T47D (cell line): ENCODE measurements around the gene DNAL1.
A peak's percentile ranks its signal among the peaks of the same experiment; 100 is the strongest.

Experiments
- DNase-seq, 2 experiments: peaks; one replicate each; pipeline versions ENCODE4 v3.0.0 to v3.0.0-alpha.2; 2011 to 2012; ENCODE audit warnings: low read depth in 1 of 2, low spot score in 1 of 2
- JUND ChIP-seq: IDR thresholded peaks from 2 replicates; pipeline ENCODE4 v1.6.1; 2012; ENCODE audit warnings: low read depth
- in situ Hi-C: cut with HindIII; loops from 2 replicates; pipeline ENCODE4 v1.10.0; 2016; ENCODE audit warnings: low sequenced_read_pairs, low pct_unique_long_range_greater_than_20kb

DNAL1 gene

DNA sequence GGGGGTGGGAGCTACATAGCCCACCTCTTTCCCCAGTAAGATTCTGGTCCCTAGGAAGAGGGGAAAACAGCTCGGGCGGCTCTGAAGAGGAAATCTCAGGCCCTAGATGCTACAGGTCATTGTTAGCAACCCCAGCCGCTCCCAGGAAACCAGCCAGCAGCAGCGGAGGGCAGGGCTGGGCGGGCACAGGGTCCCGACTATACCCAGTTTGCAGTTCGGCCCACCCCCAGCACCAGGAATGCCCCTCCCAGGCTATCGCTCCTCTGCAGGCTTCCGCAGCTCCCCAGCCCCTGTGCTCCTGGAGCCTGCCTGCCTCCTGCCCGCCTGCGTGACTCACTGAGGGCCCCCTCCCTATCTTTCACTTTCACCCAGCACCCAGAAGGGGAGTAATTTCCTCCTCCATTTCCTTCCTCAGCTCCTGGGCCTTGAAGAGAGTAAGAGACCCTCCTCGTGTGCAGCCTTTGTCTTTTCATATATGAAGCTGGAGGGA lies 96.6 kb downstream of the DNAL1 start:
- no peak for DNase-seq
- in situ Hi-C loops: no loop called here
- no peak for TF ChIP-seq JUND

DNA sequence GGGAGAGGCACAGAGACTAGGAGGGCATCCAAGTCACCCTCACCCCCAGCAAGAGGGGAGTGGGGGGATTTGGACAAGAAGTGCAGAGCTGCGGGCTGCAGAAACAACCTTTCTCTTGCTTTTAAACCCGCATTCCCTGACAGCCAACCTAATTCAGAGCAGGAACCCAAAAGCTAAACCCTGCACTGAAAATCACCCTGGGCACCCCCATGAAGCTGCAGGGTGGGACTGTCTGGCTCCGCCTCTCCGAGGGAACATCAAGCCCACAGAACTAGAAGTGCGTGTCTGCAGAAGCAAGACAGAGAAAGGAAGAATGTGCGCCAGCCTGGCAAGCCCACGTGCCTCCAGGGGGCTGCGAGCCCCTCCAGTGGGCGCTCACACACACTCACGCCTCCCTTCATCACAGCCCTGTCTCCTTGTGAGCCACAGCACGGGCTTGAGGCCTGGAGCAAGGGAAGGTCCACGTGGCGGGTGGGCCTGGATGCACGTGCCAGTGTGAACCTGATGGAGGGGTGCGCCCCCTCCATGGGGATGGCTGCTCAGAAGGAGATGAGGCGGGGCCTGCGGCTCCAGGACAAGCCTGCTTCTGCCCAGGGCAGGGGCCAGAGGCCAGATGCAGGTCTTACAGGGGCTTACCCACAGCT lies 97.2 kb downstream of the DNAL1 start:
- in situ Hi-C loops: no loop called here
- no peak for TF ChIP-seq JUND
- DNase-seq: no peak

DNA sequence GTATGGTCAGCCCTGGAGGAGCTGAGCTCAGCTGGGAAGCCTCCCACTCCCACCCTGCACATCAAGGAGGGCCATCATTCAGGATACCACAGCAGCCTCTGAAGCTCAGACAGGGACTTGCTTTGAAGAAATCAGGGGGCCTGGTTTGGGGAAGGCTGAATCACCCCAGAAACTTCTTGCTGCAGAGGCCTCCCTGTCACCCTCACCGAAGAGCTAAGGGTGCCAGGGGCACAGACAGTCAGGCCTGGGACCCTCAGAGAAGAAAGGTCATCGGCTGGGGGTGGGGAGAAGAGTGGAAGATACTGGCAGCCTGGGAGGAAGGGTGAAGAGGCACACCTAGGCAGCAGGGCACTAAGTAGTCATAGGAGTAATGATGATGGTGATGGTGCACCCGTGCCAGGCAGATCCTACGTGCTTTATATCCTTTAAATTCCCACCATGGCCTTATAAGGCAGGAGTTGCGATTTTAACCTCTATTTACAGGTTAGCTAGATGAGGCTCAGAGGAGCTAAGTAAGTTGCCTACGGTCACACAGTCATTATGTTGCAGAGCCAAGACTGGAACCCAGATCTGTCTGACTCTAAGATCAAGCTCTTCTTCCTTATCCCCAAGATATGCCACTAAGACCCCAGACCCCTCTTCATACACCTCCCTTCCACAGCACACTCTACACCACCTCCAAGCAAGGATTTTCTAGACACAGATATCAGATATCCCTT lies 97.9 kb downstream of the DNAL1 start:
- TF ChIP-seq JUND: no peak
- DNase-seq: no peak
- in situ Hi-C loops: no loop called here

DNA sequence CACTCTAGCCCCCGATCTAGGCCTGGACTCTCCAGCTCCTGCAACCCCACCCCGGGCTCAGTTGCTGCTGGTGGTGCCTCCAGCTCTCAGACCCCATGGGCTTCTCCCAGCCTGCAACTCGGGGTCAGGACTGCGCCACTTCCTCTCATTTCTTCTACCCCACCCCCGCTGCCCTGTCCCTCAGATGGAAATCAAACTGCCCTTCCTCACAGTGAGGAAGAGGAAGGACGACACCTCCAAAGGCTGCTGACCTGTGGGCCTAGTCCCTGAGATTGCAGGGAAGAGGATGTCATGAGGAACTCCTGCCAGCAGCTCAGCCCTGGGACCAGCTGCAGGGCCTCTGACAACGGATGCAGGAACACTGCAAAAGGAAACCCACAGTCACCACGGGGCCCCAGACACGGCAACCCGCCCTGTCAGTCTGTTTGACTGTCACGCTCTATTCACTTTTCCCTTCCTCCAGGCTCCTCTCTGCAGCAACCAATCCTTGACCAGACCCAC lies 98.7 kb downstream of the DNAL1 start:
- TF ChIP-seq JUND: no peak
- in situ Hi-C loops: no loop called here
- no peak for DNase-seq

DNA sequence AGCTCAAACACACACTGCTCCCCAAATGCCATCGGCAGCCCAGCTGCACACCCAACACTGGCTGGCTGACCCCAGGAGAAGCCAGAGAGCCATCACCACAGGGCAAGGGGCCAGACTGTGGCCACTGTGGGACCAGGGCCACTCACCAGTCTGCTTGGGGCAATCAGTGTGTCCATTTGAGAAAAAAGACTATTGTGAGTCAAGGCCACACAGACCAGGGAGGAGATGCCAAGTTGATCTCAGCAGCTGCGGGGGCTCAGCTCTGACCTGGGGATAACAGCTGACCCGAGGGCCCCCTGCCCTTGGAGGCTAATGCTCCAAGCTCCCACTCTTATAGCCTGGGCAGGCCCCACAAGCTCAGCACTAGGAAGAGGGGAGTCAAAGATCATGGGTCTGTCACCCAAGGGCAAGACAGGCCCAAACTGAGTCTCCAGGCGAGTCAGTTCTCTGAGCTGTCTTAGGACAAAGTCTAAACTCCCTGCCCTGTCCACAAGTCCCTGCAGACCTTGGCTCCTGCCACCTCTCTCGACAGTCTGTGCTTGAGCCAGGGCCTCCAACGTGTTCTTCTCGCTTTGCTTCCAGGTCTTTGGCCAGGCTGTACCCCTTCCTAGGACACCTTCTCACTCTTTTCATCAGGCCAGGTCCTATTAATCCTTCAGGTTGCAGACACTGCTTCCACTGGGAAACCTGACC lies 99.5 kb downstream of the DNAL1 start:
- no peak for DNase-seq
- in situ Hi-C loops: no loop called here
- TF ChIP-seq JUND: no peak

DNA sequence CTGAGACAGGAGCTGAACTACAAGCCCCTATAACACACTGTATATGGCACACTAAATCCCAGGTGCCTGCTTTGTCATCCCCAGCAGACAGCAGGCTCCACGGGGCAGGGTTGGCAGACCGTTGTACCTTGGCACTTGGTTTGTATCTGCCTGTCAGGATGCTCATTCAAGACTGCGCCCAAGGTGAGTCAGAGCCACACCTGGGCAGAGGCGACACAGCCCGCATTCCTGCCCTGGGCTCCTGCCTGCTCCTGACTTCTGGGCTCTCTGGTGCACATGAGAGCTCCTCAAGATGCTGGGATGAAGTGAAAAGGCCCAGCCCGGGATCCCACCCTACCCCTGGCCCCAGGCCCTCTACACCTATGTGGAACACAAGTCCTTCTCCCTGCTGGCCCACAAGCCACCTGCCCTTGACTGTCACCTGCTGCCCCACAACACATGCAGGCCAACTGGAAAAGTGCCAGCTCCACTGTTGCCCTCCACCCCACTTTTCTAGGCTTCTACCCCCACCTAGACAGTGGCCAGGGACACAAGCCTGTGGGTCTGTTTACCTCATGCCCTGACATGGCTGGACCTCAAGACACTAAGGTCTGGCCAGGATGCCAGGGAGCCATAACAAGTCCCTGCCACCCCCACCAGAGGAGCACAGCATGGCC lies 100.2 kb downstream of the DNAL1 start:
- no peak for TF ChIP-seq JUND
- DNase-seq: no peak
- in situ Hi-C loops: no loop called here

DNA sequence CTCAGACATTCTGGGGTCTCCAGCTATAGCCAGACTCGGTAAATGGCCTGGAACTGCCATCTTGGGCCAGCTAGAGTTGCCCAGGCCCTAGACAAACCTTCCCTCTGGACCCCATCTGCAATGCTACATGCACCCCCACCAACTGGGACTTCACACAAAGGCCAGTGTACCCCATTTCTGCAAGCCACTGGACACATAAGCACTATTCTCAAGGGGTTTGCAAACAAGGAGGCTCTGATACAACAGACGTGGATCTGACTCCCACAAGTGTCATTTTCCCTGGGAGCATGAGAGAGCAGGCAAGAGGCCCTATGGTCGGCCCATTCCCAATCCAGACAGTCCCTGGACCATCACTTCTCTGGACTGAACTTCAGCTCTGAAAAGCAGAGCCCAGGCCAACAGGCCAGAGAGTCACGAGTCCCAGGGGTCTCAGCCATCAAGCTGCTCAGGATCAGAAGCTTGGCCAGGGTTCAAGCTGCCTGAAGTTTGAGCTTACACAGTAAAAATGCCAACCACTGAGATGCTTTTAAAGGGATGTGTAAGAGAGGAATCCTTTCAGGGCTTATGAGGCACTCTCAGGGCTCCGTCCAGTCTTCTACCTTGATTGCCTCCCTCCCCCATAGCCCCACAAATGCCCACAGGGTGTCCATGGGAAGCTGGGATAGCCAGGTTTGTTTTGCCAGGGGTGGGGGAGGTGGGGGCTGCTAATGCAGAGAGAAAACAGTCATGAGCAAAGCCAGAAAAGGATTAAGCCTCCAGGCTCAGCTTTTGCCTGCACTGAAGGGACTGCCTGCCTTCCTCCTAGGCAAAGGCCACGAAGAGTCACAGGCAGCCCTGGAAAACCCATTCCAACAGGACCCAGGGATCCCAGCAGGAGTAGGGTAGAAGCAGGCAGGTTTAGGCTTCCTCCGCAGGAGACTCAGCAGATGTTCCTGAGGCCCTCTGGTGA lies 101.1 kb downstream of the DNAL1 start:
- DNase-seq: no peak
- no peak for TF ChIP-seq JUND
- in situ Hi-C loops: no loop called here

DNA sequence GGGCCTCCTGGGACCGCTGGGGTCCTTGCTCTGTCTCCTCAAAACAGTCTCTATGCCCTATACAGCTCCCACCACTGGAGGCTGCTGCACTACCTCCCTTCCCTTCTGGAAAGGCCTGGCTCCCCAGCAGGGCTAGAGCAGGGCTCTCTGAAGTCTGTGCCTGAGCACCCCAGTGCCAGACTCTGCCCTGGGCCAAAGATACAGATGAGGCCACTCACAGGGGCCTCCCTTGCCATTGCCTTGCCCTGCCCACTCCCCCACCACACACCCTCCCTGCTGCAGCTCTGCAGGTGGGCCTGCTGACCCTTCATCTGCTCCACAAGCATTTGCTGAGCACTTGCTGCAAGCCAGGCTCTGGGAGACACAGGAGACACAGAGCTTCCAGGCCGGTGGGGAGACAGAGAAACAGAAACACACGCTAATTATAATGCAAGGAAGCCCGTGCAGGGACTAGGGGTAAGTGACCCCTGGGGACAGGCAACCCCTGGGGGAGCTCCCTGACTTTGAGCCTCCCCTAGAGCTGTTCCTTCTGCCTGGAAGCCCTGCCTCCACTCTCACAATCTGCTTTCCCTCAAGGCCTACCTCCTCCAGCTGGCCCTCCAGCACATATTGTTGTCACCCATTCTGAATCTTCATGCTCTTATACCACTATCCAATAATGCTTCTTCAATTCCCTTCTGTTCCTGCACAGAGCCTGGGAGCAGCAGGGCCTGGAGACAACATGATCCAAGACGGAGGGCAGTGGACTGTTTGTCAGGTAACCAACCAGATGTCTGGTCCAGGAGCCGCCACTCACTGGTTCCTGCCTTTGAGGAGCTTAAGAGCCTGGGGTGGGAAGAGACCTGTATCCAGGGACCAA lies 102.0 kb downstream of the DNAL1 start:
- no peak for DNase-seq
- in situ Hi-C loops: no loop called here
- no peak for TF ChIP-seq JUND

DNA sequence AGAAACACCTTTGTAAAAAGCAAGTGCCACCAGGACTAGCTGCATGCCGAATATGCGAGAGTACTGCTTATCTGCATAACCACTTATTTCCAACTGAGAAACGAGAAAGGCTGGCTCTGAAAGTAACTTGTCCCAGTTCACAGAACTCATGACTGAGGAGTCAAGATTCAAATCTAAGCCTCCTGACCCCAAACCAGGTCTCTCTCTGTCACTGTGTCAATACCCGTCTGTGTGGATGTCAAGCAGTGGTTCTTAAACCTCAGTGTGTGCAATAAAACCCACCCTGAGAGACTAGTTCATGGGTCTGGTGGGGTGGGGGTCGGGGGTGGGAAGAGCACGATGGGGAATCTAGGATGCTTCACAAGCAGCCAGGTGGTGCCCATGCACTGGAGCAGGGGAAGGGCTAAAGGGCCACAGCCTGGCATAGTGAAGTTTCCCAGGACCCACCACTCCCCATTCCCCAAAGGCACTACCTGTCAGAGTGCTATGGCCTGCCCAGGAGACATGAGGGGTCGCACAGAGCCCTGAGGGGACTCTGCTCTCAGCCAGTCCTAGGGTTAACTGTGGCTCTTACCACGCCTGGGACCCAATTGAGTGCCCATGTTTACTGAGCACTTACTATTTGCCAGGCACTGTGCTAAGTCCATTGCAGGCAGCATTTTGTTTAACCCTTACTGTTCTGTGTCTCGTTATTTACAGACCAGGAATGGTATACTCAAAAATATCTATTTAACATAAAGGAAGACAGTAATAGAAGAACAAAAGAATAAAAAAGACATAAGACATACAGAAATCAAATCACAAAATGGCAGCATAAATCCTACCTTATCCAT lies 102.8 kb downstream of the DNAL1 start:
- peak in 1 of 2 experiments; percentile 58 for DNase-seq
- in situ Hi-C loops: no loop called here
- no peak for TF ChIP-seq JUND

DNA sequence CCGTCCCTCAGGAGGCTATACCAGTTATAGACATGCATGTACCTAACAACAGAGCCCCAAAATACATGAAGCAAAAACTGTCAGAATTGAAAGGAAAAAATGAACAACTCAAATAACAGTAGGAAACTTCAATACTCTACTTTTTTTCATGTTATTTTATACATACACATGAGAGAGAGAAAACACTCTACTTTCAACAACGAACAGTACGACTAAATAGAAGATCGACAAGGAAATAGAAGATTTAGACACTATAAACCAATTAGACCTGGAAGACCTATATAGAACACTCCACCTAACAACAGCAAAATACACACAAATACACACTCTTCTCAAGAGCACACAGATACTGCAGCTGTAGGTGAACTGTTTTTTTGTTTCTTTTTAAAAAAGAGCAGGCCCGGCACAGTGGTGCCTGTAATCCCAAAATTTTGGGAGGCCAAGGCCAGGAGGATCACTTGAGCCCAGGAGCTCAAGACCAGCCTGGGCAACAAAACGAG lies 104.1 kb downstream of the DNAL1 start:
- no peak for TF ChIP-seq JUND
- in situ Hi-C loops: no loop called here
- DNase-seq: no peak
